ENCODE results near the gene FOXN4.

The FOXN4 gene

GRCh38 chr12:109308534-109309380, at the start of gene FOXN4:
Gene FOXN4 (minus strand): TSS chr12:109309284. CDS start chr12:109308321, 963 bp downstream.
- no peak for TF ChIP-seq ZNF274 (IDR thresholded peaks at IDR 0.05; ENCODE audit: low read depth, low read length)
- peak within 1 kb of the TSS; percentile 36; the same call in 1 of the 2 replicates for H3K4me3 ChIP-seq (ENCODE audit: low read length)

GRCh38 chr12:109358154-109358869, 49.2 kb upstream of the FOXN4 start:
- no peak overlapping the region for H3K4me3 ChIP-seq (ENCODE audit: low read length)
- no peak for TF ChIP-seq ZNF274 (IDR thresholded peaks at IDR 0.05; ENCODE audit: low read depth, low read length)

GRCh38 chr12:109357032-109357431, 47.9 kb upstream of the FOXN4 start:
- TF ChIP-seq ZNF274 (IDR thresholded peaks at IDR 0.05; ENCODE audit: low read depth, low read length), result no peak

GRCh38 chr12:109356577-109356976, 47.5 kb upstream of the FOXN4 start:
- TF ChIP-seq ZNF274 (IDR thresholded peaks at IDR 0.05; ENCODE audit: low read depth, low read length), result no peak
- H3K4me3 ChIP-seq (ENCODE audit: low read length), result no peak overlapping the region

More at GRCh38 chr12:109357032-109357431, 47.9 kb upstream of the FOXN4 start:
- no peak overlapping the region for H3K4me3 ChIP-seq (ENCODE audit: low read length)

GRCh38 chr12:109352184-109352583, 43.1 kb upstream of the FOXN4 start:
- no peak for TF ChIP-seq ZNF274 (IDR thresholded peaks at IDR 0.05; ENCODE audit: low read depth, low read length)

GRCh38 chr12:109347589-109347988, 38.5 kb upstream of the FOXN4 start, which contains the start of gene MYO1H:
Gene MYO1H (plus strand): TSS chr12:109347900. CDS start chr12:109347961, 61 bp downstream.
- no peak for TF ChIP-seq ZNF274 (IDR thresholded peaks at IDR 0.05; ENCODE audit: low read depth, low read length)
- no peak within 1 kb of the TSS for H3K4me3 ChIP-seq (ENCODE audit: low read length)

More at GRCh38 chr12:109352184-109352583, 43.1 kb upstream of the FOXN4 start:
- H3K4me3 ChIP-seq (ENCODE audit: low read length), result no peak overlapping the region

GRCh38 chr12:109346920-109347319, 37.8 kb upstream of the FOXN4 start:
- TF ChIP-seq ZNF274 (IDR thresholded peaks at IDR 0.05; ENCODE audit: low read depth, low read length), result no peak
- H3K4me3 ChIP-seq (ENCODE audit: low read length), result no peak overlapping the region

- TF ChIP-seq ZNF274 (IDR thresholded peaks at IDR 0.05; ENCODE audit: low read depth, low read length), result no peak
- H3K4me3 ChIP-seq (ENCODE audit: low read length), result no peak overlapping the region
Measured at GRCh38 chr12:109345428-109345827, 36.3 kb upstream of the FOXN4 start.

GRCh38 chr12:109343677-109344076, 34.6 kb upstream of the FOXN4 start:
- no peak for TF ChIP-seq ZNF274 (IDR thresholded peaks at IDR 0.05; ENCODE audit: low read depth, low read length)
- no peak overlapping the region for H3K4me3 ChIP-seq (ENCODE audit: low read length)

GRCh38 chr12:109336593-109336992, 27.5 kb upstream of the FOXN4 start:
- TF ChIP-seq ZNF274 (IDR thresholded peaks at IDR 0.05; ENCODE audit: low read depth, low read length), result no peak
- no peak overlapping the region for H3K4me3 ChIP-seq (ENCODE audit: low read length)

- H3K4me3 ChIP-seq (ENCODE audit: low read length), result no peak overlapping the region
- no peak for TF ChIP-seq ZNF274 (IDR thresholded peaks at IDR 0.05; ENCODE audit: low read depth, low read length)
Measured at GRCh38 chr12:109334887-109335286, 25.8 kb upstream of the FOXN4 start.

GRCh38 chr12:109331301-109331952, 22.3 kb upstream of the FOXN4 start:
- no peak overlapping the region for H3K4me3 ChIP-seq (ENCODE audit: low read length)
- no peak for TF ChIP-seq ZNF274 (IDR thresholded peaks at IDR 0.05; ENCODE audit: low read depth, low read length)

- TF ChIP-seq ZNF274 (IDR thresholded peaks at IDR 0.05; ENCODE audit: low read depth, low read length), result no peak
- H3K4me3 ChIP-seq (ENCODE audit: low read length), result no peak overlapping the region
Measured at GRCh38 chr12:109330282-109331230, 21.5 kb upstream of the FOXN4 start.

Data from GM08714 (cell line).